Sigmoid colon (tissue), 7 donors: Measurements from ENCODE around the gene GALNT10. TPM values are rescaled to one million over a fixed set of nuclear protein-coding genes. Genes with fewer than 3 reads are reported as not detected.

Experiments used
- DNase-seq: peaks from one replicate; pipeline ENCODE4 v3.0.0-alpha.2; 2019
- H3K27ac ChIP-seq, 4 donors: fragments of 200-600 bp; sonication (generic); one replicate each; pipeline ENCODE4 v1.5.1; 2016 to 2019; ENCODE audit warnings: mild to moderate bottlenecking in 1 of 4
- H3K27me3 ChIP-seq, 3 donors: fragments of 200-600 bp; sonication (generic); one replicate each; pipeline ENCODE4 v1.5.1; 2019; ENCODE audit warnings: mild to moderate bottlenecking in 1 of 3
- H3K36me3 ChIP-seq, 4 donors: fragments of 200-600 bp; sonication (generic); one replicate each; pipeline ENCODE4 v1.5.1; 2016 to 2019
- H3K4me1 ChIP-seq, 4 donors: fragments of 200-600 bp; sonication (generic); one replicate each; pipeline ENCODE4 v1.5.1; 2017 to 2019
- H3K4me3 ChIP-seq, 4 donors: fragments of 200-600 bp; sonication (generic); one replicate each; pipeline ENCODE4 v1.5.1; 2017 to 2019; ENCODE audit warnings: mild to moderate bottlenecking in 2 of 4, moderate library complexity in 1 of 4
- H3K9me3 ChIP-seq, 4 donors: fragments of 200-600 bp in 3 of 4; sonication (generic) in 3 of 4; one replicate each; pipeline versions ENCODE4 v1.5.1 to v1.6.1; 2013 to 2019
- CTCF ChIP-seq, 4 experiments: fragments of 450-650 bp in 3 of 4; fragments of 200-600 bp in 1 of 4; IDR thresholded peaks; one replicate each; pipeline ENCODE4 v1.5.1; 2016 to 2019; ENCODE audit warnings: antibody characterized with exemption in 4 of 4, mild to moderate bottlenecking in 3 of 4, moderate library complexity in 2 of 4
- EP300 ChIP-seq, 4 donors: sonication (generic); formaldehyde crosslinking; IDR thresholded peaks; one replicate each; pipeline ENCODE4 v1.6.1; 2017; ENCODE audit warnings: antibody characterized with exemption in 4 of 4
- POLR2A ChIP-seq, 2 donors: fragments of 450-650 bp; IDR thresholded peaks; one replicate each; pipeline ENCODE4 v1.6.1; 2016; ENCODE audit warnings: antibody characterized with exemption in 2 of 2, mild to moderate bottlenecking in 2 of 2, moderate library complexity in 2 of 2
- POLR2AphosphoS5 ChIP-seq, 4 donors: sonication (generic); formaldehyde crosslinking; IDR thresholded peaks; one replicate each; pipeline ENCODE4 v1.6.1; 2017; ENCODE audit warnings: antibody characterized with exemption in 4 of 4
- WGBS, 2 donors: extraction: QIAGEN DNeasy Blood & Tissue Kit; methylation state at CpG; one replicate each; pipeline ENCODE4 v1.1.7; 2013; 5-methylcytosine and 5-hydroxymethylcytosine counted together
- intact Hi-C: fragments of 100-400 bp; cut with DNase I; formaldehyde crosslinking; loops from one replicate; pipeline ENCODE4 v1.15.1; 2023
- polyA plus RNA-seq, 3 donors: library from polyadenylated mRNA; stranded (reverse); fragments of 200-250 nt; gene quantifications; one replicate each; pipeline ENCODE4 v1.2.3, GENCODE V29; 2013
- total RNA-seq, 4 donors: library from RNA; depleted of rRNA; stranded (reverse); fragments of >200 nt; gene quantifications; one replicate each; pipeline ENCODE4 v1.1.0, GENCODE V29; 2016
- donor health status: healthy with polysubstance abuse.
- donor health status: Bipolar disorder and iron deficiency.
- donor health status: healthy.

Gene GALNT10
- total and polyA plus RNA-seq, 7 donors: 6.0 to 41.7 (median 24.3) TPM

DNA sequence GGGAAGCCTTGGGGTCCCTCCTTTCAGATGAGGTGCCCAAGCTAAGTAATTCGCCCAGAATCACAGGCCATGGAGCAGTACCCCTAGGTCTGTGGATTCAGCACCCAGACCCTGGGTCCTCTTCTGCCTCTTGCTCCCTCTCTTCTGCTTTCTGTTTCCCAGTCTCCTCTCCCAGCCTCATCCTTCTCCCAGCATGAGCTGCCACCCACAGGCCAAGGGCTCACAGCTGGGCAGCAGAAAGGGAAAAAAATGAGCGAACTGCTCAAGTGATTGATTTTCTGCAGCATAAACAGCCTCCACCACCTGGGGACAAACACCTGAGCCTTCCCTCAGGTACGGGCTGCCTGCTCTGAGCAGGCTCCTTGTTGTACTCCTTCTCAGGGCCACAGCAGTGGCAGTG is 141.4 kb downstream of the GALNT10 start:
- intact Hi-C loops: no loop called here
- Histone ChIP-seq H3K27ac (no peak overlapping the region), H3K4me1 (peaks cover 0 to 4% (median 0%) of the 10 kb centered on the region in 4 donors), H3K4me3 (no peak overlapping the region), H3K27me3 (no peaks in the 10 kb centered on the region), H3K36me3 (peaks cover 0 to 37% (median 2%) of the 10 kb centered on the region in 4 donors), H3K9me3 (no peaks in the 10 kb centered on the region)
- WGBS, 2 donors: 77 to 96% methylated on average over 3 of the region's 3 CpGs
- DNase-seq: no peak
- TF ChIP-seq POLR2A (IDR thresholded peaks at IDR 0.05) (no peak), CTCF (IDR thresholded peaks at IDR 0.05) (no peak), EP300 (IDR thresholded peaks at IDR 0.05) (no peak), POLR2AphosphoS5 (IDR thresholded peaks at IDR 0.05) (no peak)

GRCh38 chr5:154332451-154332850 is 141.9 kb downstream of the GALNT10 start:
- no peak overlapping the region for H3K27ac ChIP-seq
- H3K36me3 ChIP-seq: peaks cover 0 to 37% (median 2%) of the 10 kb centered on the region in 4 donors
- intact Hi-C loops: no loop called here
- H3K27me3 ChIP-seq: no peaks in the 10 kb centered on the region
- DNase-seq: no peak
- 94 to 96% methylated on average over 6 of the region's 6 CpGs for WGBS, 2 donors
- H3K9me3 ChIP-seq: no peaks in the 10 kb centered on the region
- peaks cover 0 to 4% (median 0%) of the 10 kb centered on the region in 4 donors for H3K4me1 ChIP-seq
- TF ChIP-seq EP300 (IDR thresholded peaks at IDR 0.05) (no peak), POLR2A (IDR thresholded peaks at IDR 0.05) (no peak), POLR2AphosphoS5 (IDR thresholded peaks at IDR 0.05) (no peak), CTCF (IDR thresholded peaks at IDR 0.05) (no peak)
- H3K4me3 ChIP-seq: no peak overlapping the region

DNA sequence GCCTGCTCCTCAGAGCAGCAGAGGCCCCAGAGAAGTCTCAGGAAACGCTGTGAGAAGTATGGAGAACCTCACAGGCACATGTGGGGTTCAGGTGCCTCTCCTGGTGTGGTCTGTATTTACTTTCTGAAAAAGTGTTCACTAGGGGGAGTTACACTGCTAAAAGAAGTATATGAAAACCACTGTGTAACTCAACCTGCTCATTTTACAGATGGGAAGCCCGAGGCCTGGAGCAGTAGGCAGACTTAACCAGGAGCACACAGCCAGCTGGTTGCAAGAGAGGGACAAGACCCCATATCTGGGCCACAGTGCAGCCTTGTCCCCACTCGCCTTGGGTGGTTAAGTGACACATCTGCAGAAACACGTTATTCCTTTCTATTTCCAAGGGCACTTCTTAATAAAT is 142.5 kb downstream of the GALNT10 start:
- intact Hi-C loops: no loop called here
- TF ChIP-seq POLR2AphosphoS5 (IDR thresholded peaks at IDR 0.05) (no peak), POLR2A (IDR thresholded peaks at IDR 0.05) (no peak), EP300 (IDR thresholded peaks at IDR 0.05) (no peak), CTCF (IDR thresholded peaks at IDR 0.05) (no peak)
- Histone ChIP-seq H3K4me1 (peaks cover 0 to 4% (median 0%) of the 10 kb centered on the region in 4 donors), H3K9me3 (no peaks in the 10 kb centered on the region), H3K27ac (no peak overlapping the region), H3K36me3 (peaks cover 0 to 37% (median 2%) of the 10 kb centered on the region in 4 donors), H3K4me3 (no peak overlapping the region), H3K27me3 (no peaks in the 10 kb centered on the region)
- DNase-seq: no peak
- 96% methylated on average over 4 of the region's 4 CpGs for WGBS, 2 donors

GRCh38 chr5:154334406-154335064 is 144.0 kb downstream of the GALNT10 start:
- no peaks in the 10 kb centered on the region for H3K9me3 ChIP-seq
- intact Hi-C loops: no loop called here
- H3K4me1 ChIP-seq: peaks cover 0 to 4% (median 0%) of the 10 kb centered on the region in 4 donors
- H3K4me3 ChIP-seq: no peak overlapping the region
- 70 to 81% methylated on average over 6 of the region's 6 CpGs for WGBS, 2 donors
- peaks cover 0 to 34% (median 2%) of the 10 kb centered on the region in 4 donors for H3K36me3 ChIP-seq
- DNase-seq: no peak
- H3K27ac ChIP-seq: no peak overlapping the region
- H3K27me3 ChIP-seq: no peaks in the 10 kb centered on the region
- TF ChIP-seq POLR2A (IDR thresholded peaks at IDR 0.05) (no peak), EP300 (IDR thresholded peaks at IDR 0.05) (no peak), POLR2AphosphoS5 (IDR thresholded peaks at IDR 0.05) (no peak), CTCF (IDR thresholded peaks at IDR 0.05) (no peak)
